ENCODE results near the gene ZNFX1. TPM values are rescaled to one million over a fixed set of nuclear protein-coding genes. Genes with fewer than 3 reads are reported as not detected.
"Not testable (repeated sequence)": the region's sequence is repeated elsewhere in the genome, so short reads cannot be mapped to it uniquely, and the experiment has no call there.

The ZNFX1 gene
- total RNA-seq, result 14.0 TPM

GRCh38 chr20:49278036-49278817 lies at the start of gene ZNFX1:
Gene ZNFX1 (minus strand): TSS chr20:49278057. CDS start chr20:49275839, 2,218 bp downstream.
- peak; percentile 96 for DNase-seq

GRCh38 chr20:49326026-49326425 lies 48.2 kb upstream of the ZNFX1 start:
- no peak for DNase-seq

- no peak for DNase-seq
Measured at GRCh38 chr20:49324306-49324705, 46.4 kb upstream of the ZNFX1 start.

- no peak for DNase-seq
Measured at GRCh38 chr20:49323622-49324238, 45.9 kb upstream of the ZNFX1 start.

GRCh38 chr20:49320460-49320859 lies 42.6 kb upstream of the ZNFX1 start:
- no peak for DNase-seq

GRCh38 chr20:49319208-49319809 lies 41.5 kb upstream of the ZNFX1 start:
- no peak for DNase-seq

GRCh38 chr20:49318430-49319207 lies 40.8 kb upstream of the ZNFX1 start:
- DNase-seq, result no peak

GRCh38 chr20:49318091-49318429 lies 40.2 kb upstream of the ZNFX1 start:
- no peak for DNase-seq

- DNase-seq, result no peak
Measured at GRCh38 chr20:49316704-49317103, 38.8 kb upstream of the ZNFX1 start.

GRCh38 chr20:49315580-49315979 lies 37.7 kb upstream of the ZNFX1 start:
- DNase-seq, result no peak

- not testable (repeated sequence) for DNase-seq
Measured at GRCh38 chr20:49314052-49314451, 36.2 kb upstream of the ZNFX1 start.

GRCh38 chr20:49313283-49313682 lies 35.4 kb upstream of the ZNFX1 start:
- no peak for DNase-seq

GRCh38 chr20:49312661-49313060 lies 34.8 kb upstream of the ZNFX1 start:
- DNase-seq, result no peak

- no peak for DNase-seq
Measured at GRCh38 chr20:49310705-49311104, 32.8 kb upstream of the ZNFX1 start.

GRCh38 chr20:49308875-49309274 lies 31.0 kb upstream of the ZNFX1 start:
- no peak for DNase-seq

GRCh38 chr20:49306903-49307620 lies 29.2 kb upstream of the ZNFX1 start:
- DNase-seq, result no peak

- DNase-seq, result no peak
Measured at GRCh38 chr20:49303065-49303552, 25.3 kb upstream of the ZNFX1 start.

GRCh38 chr20:49297605-49298530 lies 20.0 kb upstream of the ZNFX1 start:
- no peak for DNase-seq

GRCh38 chr20:49294002-49294654 lies 16.3 kb upstream of the ZNFX1 start:
- DNase-seq, result not testable (repeated sequence)

- DNase-seq, result no peak
Measured at GRCh38 chr20:49293122-49293521, 15.3 kb upstream of the ZNFX1 start.

Data from occipital lobe (tissue), 2 donors.